GM12865 (cell line): ENCODE measurements around the gene NKAPL.

Experiments used
- DNase-seq: peaks from one replicate; pipeline ENCODE4 v3.0.0; 2010; ENCODE audit warnings: low read depth
- H3K4me3 ChIP-seq: 2 replicates; pipeline ENCODE4 v1.5.1; 2011; ENCODE audit warnings: mild to moderate bottlenecking, low read depth, low read length, control low read depth
- CTCF ChIP-seq: IDR thresholded peaks from 2 replicates; pipeline ENCODE4 v1.5.1; 2011; ENCODE audit warnings: low read length, control low read depth, low read depth, inconsistent platforms; ENCODE audit not compliant: insufficient read depth; ENCODE audit errors: missing control alignments

Gene NKAPL

DNA sequence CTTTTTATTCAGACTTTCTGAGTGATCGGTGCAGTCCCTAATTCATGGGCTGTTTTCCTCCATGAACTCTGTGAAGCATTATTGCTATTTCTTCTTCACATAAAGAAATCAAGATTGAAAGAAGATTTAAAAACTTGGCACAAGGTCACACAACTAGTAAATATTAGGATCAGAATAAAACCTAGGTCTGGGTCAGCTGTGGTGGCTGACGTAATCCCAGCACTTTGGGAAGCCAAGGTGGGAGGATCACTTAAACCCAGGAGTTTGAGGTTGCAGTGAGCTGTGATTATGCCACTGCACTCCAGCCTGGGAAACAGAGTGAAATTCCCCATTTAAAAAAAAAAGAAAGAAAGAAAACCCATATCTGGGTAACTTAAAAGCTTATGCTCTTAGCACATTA is 32.6 kb upstream of the NKAPL start:
- TF ChIP-seq CTCF, result no peak
- DNase-seq, result no peak
- H3K4me3 ChIP-seq, result no peak overlapping the region

DNA sequence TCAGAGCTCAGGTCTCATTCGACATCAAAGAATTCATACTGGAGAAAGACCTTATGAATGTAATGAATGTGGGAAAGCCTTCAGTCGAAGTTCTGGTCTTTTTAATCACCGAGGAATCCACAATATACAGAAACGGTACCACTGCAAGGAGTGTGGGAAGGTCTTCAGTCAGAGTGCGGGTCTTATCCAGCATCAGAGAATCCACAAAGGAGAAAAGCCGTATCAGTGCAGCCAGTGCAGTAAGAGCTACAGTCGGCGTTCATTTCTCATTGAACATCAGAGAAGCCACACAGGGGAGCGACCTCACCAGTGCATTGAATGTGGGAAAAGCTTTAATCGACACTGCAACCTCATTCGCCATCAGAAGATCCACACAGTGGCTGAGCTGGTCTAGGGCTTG is 26.3 kb upstream of the NKAPL start:
- DNase-seq, result no peak
- no peak overlapping the region for H3K4me3 ChIP-seq
- no peak for TF ChIP-seq CTCF

DNA sequence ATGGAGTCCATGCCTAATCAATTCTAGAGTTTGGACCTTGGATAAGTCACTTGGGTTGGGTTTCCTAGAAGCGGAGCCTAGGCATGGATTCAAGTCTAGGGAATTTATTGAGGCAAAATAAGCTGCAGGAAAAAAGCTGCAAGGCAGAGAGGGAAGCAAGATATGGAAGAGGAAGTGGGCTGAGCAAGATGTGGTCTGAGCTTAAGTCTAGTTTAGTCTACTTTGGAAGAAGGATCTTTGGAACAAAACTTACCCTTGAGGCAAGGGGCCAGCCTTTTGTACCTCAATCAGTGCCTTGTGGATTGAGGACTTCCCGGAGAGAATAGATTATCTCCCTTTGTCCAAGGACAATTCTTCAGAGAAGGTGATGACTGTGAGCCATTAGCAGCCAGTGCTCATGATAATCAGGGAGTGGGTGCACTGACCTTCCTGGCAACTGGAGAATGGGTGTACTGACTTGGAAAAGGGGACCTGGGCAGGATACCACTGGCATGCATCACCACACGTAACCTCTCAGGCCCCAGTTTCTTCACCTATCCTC is 23.1 kb upstream of the NKAPL start:
- no peak for TF ChIP-seq CTCF
- no peak for DNase-seq
- no peak overlapping the region for H3K4me3 ChIP-seq

DNA sequence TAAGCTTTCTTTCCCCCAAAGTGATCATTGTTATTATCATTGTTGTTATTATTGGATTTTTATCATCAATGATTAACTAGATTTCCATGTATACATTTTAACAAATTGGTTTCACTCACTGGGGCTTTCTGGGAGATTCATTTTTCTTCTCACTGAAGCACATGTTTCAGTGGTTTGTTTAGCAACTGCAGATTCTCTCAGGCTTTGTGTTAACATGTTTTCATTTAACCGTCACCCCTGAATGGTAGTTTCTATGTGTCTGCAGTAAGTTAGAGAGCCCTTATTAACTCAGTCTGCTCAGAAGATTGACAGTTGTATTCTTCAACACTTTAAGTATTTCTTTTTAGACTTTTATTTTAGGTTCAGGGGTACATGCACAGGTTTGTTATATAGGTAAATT is 19.5 kb upstream of the NKAPL start:
- peak; percentile 45 for DNase-seq
- no peak for TF ChIP-seq CTCF
- H3K4me3 ChIP-seq, result no peak overlapping the region

DNA sequence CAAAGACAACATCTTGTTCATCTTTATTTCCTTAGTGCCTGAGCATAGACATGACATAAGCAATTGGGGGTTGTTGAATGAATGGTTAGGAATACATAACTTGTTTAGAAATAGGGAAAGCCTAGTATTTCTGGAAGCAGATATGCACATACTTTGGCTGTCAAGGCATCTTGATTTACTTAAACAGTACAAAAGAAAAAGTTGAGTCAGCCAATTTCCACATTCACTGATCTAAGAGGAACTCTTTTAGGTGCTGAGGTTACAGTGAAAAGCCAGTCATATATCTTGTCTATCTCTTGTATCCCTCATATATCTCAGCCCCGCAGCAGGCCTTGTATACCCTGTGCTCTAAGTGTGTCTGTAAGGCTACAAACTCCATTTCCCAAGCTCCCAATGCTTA is 18.6 kb upstream of the NKAPL start:
- H3K4me3 ChIP-seq, result no peak overlapping the region
- no peak for TF ChIP-seq CTCF
- no peak for DNase-seq

DNA sequence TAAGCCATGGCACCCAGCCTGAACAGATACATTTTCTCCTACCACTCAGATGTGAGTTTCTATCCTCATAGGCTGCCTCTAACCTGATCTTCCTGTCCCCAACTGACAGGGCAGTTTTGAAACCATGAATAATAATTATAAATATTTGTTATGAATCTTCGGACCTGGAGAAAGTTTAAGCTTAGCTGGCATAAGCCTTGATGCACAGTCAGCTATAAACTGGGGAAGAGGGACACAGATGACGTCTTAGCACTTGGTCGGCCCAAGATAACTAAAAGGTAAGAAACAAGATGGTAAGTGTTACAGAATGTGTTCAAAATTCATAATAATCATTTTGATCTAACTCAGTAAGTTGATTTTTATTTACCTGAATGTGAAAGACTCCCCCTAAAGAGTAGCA is 15.2 kb upstream of the NKAPL start:
- no peak overlapping the region for H3K4me3 ChIP-seq
- TF ChIP-seq CTCF, result no peak
- DNase-seq, result no peak

GRCh38 chr6:28245206-28245941 is 13.7 kb upstream of the NKAPL start:
- H3K4me3 ChIP-seq, result no peak overlapping the region
- TF ChIP-seq CTCF, result no peak
- no peak for DNase-seq
